ENCODE measurements around the gene PRKG1.

PRKG1 gene

GRCh38 chr10:51770709-51771108 is 696.4 kb downstream of the PRKG1 start:
- DNase-seq (ENCODE audit: low read depth): peak; percentile 54
- TF ChIP-seq CTCF (conservative IDR thresholded peaks at IDR 0.05; ENCODE audit: low read length): no peak
- H3K4me3 ChIP-seq (ENCODE audit: low read length): no peak overlapping the region

GRCh38 chr10:51772387-51772786 is 698.1 kb downstream of the PRKG1 start:
- no peak for TF ChIP-seq CTCF (conservative IDR thresholded peaks at IDR 0.05; ENCODE audit: low read length)
- DNase-seq (ENCODE audit: low read depth): no peak
- no peak overlapping the region for H3K4me3 ChIP-seq (ENCODE audit: low read length)

- DNase-seq (ENCODE audit: low read depth): no peak
- TF ChIP-seq CTCF (conservative IDR thresholded peaks at IDR 0.05; ENCODE audit: low read length): no peak
- H3K4me3 ChIP-seq (ENCODE audit: low read length): no peak overlapping the region
Measured at GRCh38 chr10:51773681-51774080, 699.4 kb downstream of the PRKG1 start.

- TF ChIP-seq CTCF (conservative IDR thresholded peaks at IDR 0.05; ENCODE audit: low read length): no peak
- H3K4me3 ChIP-seq (ENCODE audit: low read length): no peak overlapping the region
- DNase-seq (ENCODE audit: low read depth): no peak
Measured at GRCh38 chr10:51783941-51784340, 709.7 kb downstream of the PRKG1 start.

GRCh38 chr10:51786016-51786683 is 711.9 kb downstream of the PRKG1 start:
- no peak overlapping the region for H3K4me3 ChIP-seq (ENCODE audit: low read length)
- no peak for TF ChIP-seq CTCF (conservative IDR thresholded peaks at IDR 0.05; ENCODE audit: low read length)
- DNase-seq (ENCODE audit: low read depth): no peak

- no peak overlapping the region for H3K4me3 ChIP-seq (ENCODE audit: low read length)
- no peak for DNase-seq (ENCODE audit: low read depth)
- no peak for TF ChIP-seq CTCF (conservative IDR thresholded peaks at IDR 0.05; ENCODE audit: low read length)
Measured at GRCh38 chr10:51786684-51787035, 712.4 kb downstream of the PRKG1 start.

GRCh38 chr10:51788273-51788672 is 714.0 kb downstream of the PRKG1 start:
- no peak for DNase-seq (ENCODE audit: low read depth)

More at GRCh38 chr10:51788273-51788672, 714.0 kb downstream of the PRKG1 start:
- no peak for TF ChIP-seq CTCF (conservative IDR thresholded peaks at IDR 0.05; ENCODE audit: low read length)
- H3K4me3 ChIP-seq (ENCODE audit: low read length): no peak overlapping the region

All from AG10803 (cell line).